ENCODE measurements around the gene TNNT2.

TNNT2 gene

GRCh38 chr1:201389051-201389450 lies 11.6 kb upstream of the TNNT2 start:
- Histone ChIP-seq H3F3A (ENCODE audit: insufficient read depth, low read length) (no peaks in the 10 kb centered on the region), H3K9me2 (replicated peaks; ENCODE audit: insufficient read depth, low read length) (no peaks in the 10 kb centered on the region), H3K9me3 (replicated peaks; ENCODE audit: insufficient read depth, low read length) (no peaks in the 10 kb centered on the region), H3K9ac (ENCODE audit: low read length) (no peak overlapping the region), H3K4me1 (ENCODE audit: low read length) (no peaks in the 10 kb centered on the region), H3K4me3 (ENCODE audit: low read length) (no peak overlapping the region), H3K27me3 (replicated peaks; ENCODE audit: insufficient read depth, low read length) (peaks cover 53% of the 10 kb centered on the region), H3K79me2 (ENCODE audit: low read length) (no peaks in the 10 kb centered on the region), H3K27ac (ENCODE audit: low read length) (no peak overlapping the region), H3K36me3 (replicated peaks; ENCODE audit: insufficient read depth, low read length) (no peaks in the 10 kb centered on the region), H3K4me2 (ENCODE audit: low read depth, low read length) (no peak overlapping the region), H4K20me1 (ENCODE audit: insufficient read depth, low read length) (no peaks in the 10 kb centered on the region), H2AFZ (ENCODE audit: low read length) (no peak overlapping the region)
- TF ChIP-seq EZH2phosphoT487 (IDR thresholded peaks at IDR 0.05; ENCODE audit: low read length) (no peak), EZH2 (optimal IDR thresholded peaks at IDR 0.05; ENCODE audit: low read depth, low read length) (no peak), CTCF (IDR thresholded peaks at IDR 0.05; ENCODE audit: low read length) (no peak)
- no peak for DNase-seq

DNA sequence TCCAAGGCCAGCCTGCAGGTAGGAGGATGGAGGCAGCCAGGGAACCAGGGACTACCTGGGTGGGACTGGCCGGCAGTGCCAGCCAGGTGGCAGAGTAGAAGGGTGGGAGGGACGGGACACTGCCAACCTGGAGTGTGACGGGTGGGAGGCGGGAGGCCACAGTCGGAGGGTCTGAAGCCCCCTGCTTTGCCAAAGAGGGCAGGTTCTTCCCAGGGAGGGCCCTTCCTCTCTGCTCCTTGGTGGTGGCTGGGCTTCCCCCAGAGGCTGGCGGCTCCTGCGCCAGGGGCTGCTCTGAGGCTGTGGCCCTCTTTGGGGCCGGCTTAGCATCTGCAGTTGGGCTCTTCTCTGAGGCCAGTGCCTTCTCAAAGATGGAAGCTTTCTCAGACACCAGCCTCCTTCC lies 8.7 kb upstream of the TNNT2 start:
- no peaks in the 10 kb centered on the region for H3K9me3 ChIP-seq (replicated peaks; ENCODE audit: insufficient read depth, low read length)
- no peak for TF ChIP-seq EZH2phosphoT487 (IDR thresholded peaks at IDR 0.05; ENCODE audit: low read length)
- no peak for TF ChIP-seq CTCF (IDR thresholded peaks at IDR 0.05; ENCODE audit: low read length)
- no peak for TF ChIP-seq EZH2 (optimal IDR thresholded peaks at IDR 0.05; ENCODE audit: low read depth, low read length)
- H3K4me3 ChIP-seq (ENCODE audit: low read length): no peak overlapping the region
- no peaks in the 10 kb centered on the region for H3K79me2 ChIP-seq (ENCODE audit: low read length)
- H3K27me3 ChIP-seq (replicated peaks; ENCODE audit: insufficient read depth, low read length): peaks cover 41% of the 10 kb centered on the region
- no peaks in the 10 kb centered on the region for H4K20me1 ChIP-seq (ENCODE audit: insufficient read depth, low read length)
- H3K9me2 ChIP-seq (replicated peaks; ENCODE audit: insufficient read depth, low read length): no peaks in the 10 kb centered on the region
- no peak overlapping the region for H3K27ac ChIP-seq (ENCODE audit: low read length)
- H3K4me2 ChIP-seq (ENCODE audit: low read depth, low read length): no peak overlapping the region
- no peaks in the 10 kb centered on the region for H3K4me1 ChIP-seq (ENCODE audit: low read length)
- H3F3A ChIP-seq (ENCODE audit: insufficient read depth, low read length): no peaks in the 10 kb centered on the region
- H3K9ac ChIP-seq (ENCODE audit: low read length): no peak overlapping the region
- DNase-seq: no peak
- H2AFZ ChIP-seq (ENCODE audit: low read length): no peak overlapping the region
- no peaks in the 10 kb centered on the region for H3K36me3 ChIP-seq (replicated peaks; ENCODE audit: insufficient read depth, low read length)

- no peak overlapping the region for H3K9ac ChIP-seq (ENCODE audit: low read length)
- H3K4me2 ChIP-seq (ENCODE audit: low read depth, low read length): no peak overlapping the region
- H3K27me3 ChIP-seq (replicated peaks; ENCODE audit: insufficient read depth, low read length): peaks cover 44% of the 10 kb centered on the region
- no peaks in the 10 kb centered on the region for H3K79me2 ChIP-seq (ENCODE audit: low read length)
- no peaks in the 10 kb centered on the region for H3K9me2 ChIP-seq (replicated peaks; ENCODE audit: insufficient read depth, low read length)
- no peaks in the 10 kb centered on the region for H3K4me1 ChIP-seq (ENCODE audit: low read length)
- H2AFZ ChIP-seq (ENCODE audit: low read length): no peak overlapping the region
- peak; percentile 58 for DNase-seq
- TF ChIP-seq CTCF (IDR thresholded peaks at IDR 0.05; ENCODE audit: low read length) (peak; percentile 95), EZH2 (optimal IDR thresholded peaks at IDR 0.05; ENCODE audit: low read depth, low read length) (no peak), EZH2phosphoT487 (IDR thresholded peaks at IDR 0.05; ENCODE audit: low read length) (no peak)
- no peaks in the 10 kb centered on the region for H3F3A ChIP-seq (ENCODE audit: insufficient read depth, low read length)
- H3K9me3 ChIP-seq (replicated peaks; ENCODE audit: insufficient read depth, low read length): no peaks in the 10 kb centered on the region
- H3K27ac ChIP-seq (ENCODE audit: low read length): no peak overlapping the region
- H3K36me3 ChIP-seq (replicated peaks; ENCODE audit: insufficient read depth, low read length): no peaks in the 10 kb centered on the region
- no peak overlapping the region for H3K4me3 ChIP-seq (ENCODE audit: low read length)
- no peaks in the 10 kb centered on the region for H4K20me1 ChIP-seq (ENCODE audit: insufficient read depth, low read length)
These were observed 7.9 kb upstream of the TNNT2 start for GRCh38 chr1:201385299-201385891.
